Hepatocyte (in vitro differentiated cells): ENCODE measurements around the gene FAM117B.

Experiments
- EZH2 ChIP-seq: fragments of 200-600 bp; sonication (generic); IDR thresholded peaks from 2 replicates; pipeline ENCODE4 v1.6.1; 2016; ENCODE audit warnings: antibody characterized with exemption, mild to moderate bottlenecking, borderline replicate concordance
- TF ChIP-seq, protein P1 (sequence below): fragments of 200-600 bp; sonication (generic); IDR thresholded peaks from 2 replicates; pipeline ENCODE4 v1.5.1; 2016; ENCODE audit warnings: antibody characterized with exemption, mild to moderate bottlenecking; ENCODE audit not compliant: poor library complexity

DNA sequence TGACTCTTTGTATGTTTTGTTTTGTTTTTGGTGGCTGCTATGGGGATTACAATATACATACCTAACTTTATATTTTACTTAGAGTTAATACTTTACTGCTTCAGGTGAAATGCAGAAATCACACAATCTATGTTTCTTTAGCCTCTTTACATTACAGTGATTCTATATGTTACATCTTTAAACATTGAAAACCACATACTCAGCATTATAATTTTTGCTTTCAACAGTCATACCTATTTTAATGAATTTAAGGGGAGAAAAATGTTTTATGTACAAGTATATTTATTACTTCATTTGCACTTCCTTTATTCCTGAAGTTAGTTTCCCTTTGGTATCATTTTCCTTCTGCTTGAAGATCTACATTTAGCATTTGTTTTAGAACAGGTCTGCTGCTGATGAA is 23.1 kb downstream of the FAM117B start:
- TF ChIP-seq, protein P1, sequence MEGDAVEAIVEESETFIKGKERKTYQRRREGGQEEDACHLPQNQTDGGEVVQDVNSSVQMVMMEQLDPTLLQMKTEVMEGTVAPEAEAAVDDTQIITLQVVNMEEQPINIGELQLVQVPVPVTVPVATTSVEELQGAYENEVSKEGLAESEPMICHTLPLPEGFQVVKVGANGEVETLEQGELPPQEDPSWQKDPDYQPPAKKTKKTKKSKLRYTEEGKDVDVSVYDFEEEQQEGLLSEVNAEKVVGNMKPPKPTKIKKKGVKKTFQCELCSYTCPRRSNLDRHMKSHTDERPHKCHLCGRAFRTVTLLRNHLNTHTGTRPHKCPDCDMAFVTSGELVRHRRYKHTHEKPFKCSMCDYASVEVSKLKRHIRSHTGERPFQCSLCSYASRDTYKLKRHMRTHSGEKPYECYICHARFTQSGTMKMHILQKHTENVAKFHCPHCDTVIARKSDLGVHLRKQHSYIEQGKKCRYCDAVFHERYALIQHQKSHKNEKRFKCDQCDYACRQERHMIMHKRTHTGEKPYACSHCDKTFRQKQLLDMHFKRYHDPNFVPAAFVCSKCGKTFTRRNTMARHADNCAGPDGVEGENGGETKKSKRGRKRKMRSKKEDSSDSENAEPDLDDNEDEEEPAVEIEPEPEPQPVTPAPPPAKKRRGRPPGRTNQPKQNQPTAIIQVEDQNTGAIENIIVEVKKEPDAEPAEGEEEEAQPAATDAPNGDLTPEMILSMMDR, result no peak
- no peak for TF ChIP-seq EZH2
